Endothelial cell of umbilical vein (primary cell): ENCODE results near the gene CENPN. TPM values are rescaled to one million over a fixed set of nuclear protein-coding genes. Genes with fewer than 3 reads are reported as not detected.

Source experiments
- BruUV-seq: library from RNA; stranded (reverse); fragments of 400-500 nt; replicated peaks from 2 replicates; lab custom pipeline; 2021; lab: Mats Ljungman, UMichigan
- CTCF ChIA-PET: fragments of 300-600, 350-600 bp; sonication (Branson Sonifier 250); formaldehyde crosslinking; loops from one replicate; lab custom pipeline; 2021; ENCODE audit warnings: antibody characterized with exemption, inconsistent platforms; lab: Charles Lee
- POLR2A ChIA-PET: fragments of 300-600, 350-600 bp; sonication (Branson Sonifier 250); formaldehyde crosslinking; loops from one replicate; lab custom pipeline; 2021; ENCODE audit warnings: antibody characterized with exemption, inconsistent platforms; lab: Charles Lee
- DNase-seq: peaks from one replicate; pipeline ENCODE4 v3.0.0-alpha.2; 2011; ENCODE audit warnings: low read depth, low spot score
- FAIRE-seq: peaks from 2 replicates; lab custom pipeline; 2011; peaks lifted over from hg19 to GRCh38; lab: Jason Lieb, UNC
- H2AFZ ChIP-seq: 2 replicates; pipeline ENCODE4 v1.6.0; 2012; ENCODE audit warnings: low read depth, low read length, control low read depth, inconsistent platforms
- H3K27ac ChIP-seq: 2 replicates; pipeline ENCODE4 v1.5.1; 2011; ENCODE audit warnings: low read depth, mild to moderate bottlenecking, control low read depth, low read length, moderate library complexity; ENCODE audit not compliant: insufficient read depth
- H3K27me3 ChIP-seq, 2 experiments: 2 replicates each; pipeline versions ENCODE4 v1.6.0 to v1.6.1; 2011; ENCODE audit warnings: low read length in 2 of 2, mixed read lengths in 1 of 2; ENCODE audit not compliant: control insufficient read depth in 2 of 2, insufficient read depth in 2 of 2
- H3K36me3 ChIP-seq, 2 experiments: 2 replicates in 1 of 2; 3 replicates in 1 of 2; pipeline ENCODE4 v1.5.1; 2011; ENCODE audit warnings: low read length in 2 of 2, mild to moderate bottlenecking in 1 of 2, moderate library complexity in 1 of 2; ENCODE audit not compliant: control insufficient read depth in 2 of 2, insufficient read depth in 2 of 2; ENCODE audit errors: extremely low read depth in 1 of 2
- H3K4me1 ChIP-seq: 3 replicates; pipeline ENCODE4 v1.5.1; 2011; ENCODE audit warnings: mild to moderate bottlenecking, low read length; ENCODE audit not compliant: control insufficient read depth, insufficient read depth; ENCODE audit errors: extremely low read depth
- H3K4me2 ChIP-seq: 2 replicates; pipeline ENCODE4 v1.6.1; 2011; ENCODE audit warnings: low read length, control low read depth, mixed read lengths; ENCODE audit not compliant: insufficient read depth
- H3K4me3 ChIP-seq, 3 experiments: fragments of 200-600 bp in 1 of 3; sonication (generic), shearing (Covaris generic) in 1 of 3; replicated peaks in 1 of 3; 2 replicates each; pipeline ENCODE4 v1.5.1; 2011 to 2016; ENCODE audit warnings: control low read depth in 3 of 3, low read length in 3 of 3, mild to moderate bottlenecking in 2 of 3, inconsistent platforms in 1 of 3, low read depth in 1 of 3, moderate library complexity in 1 of 3; ENCODE audit not compliant: insufficient read depth in 1 of 3
- H3K79me2 ChIP-seq: 2 replicates; pipeline ENCODE4 v1.6.0; 2012; ENCODE audit warnings: low read length, inconsistent platforms; ENCODE audit not compliant: control insufficient read depth, insufficient read depth
- H3K9ac ChIP-seq: replicated peaks from 2 replicates; pipeline ENCODE3; 2011; ENCODE audit warnings: low read length, control low read depth; ENCODE audit not compliant: insufficient read depth; ENCODE audit errors: extremely low read depth
- H3K9me1 ChIP-seq: replicated peaks from 3 replicates; pipeline ENCODE4 v1.6.0; 2011; ENCODE audit warnings: mild to moderate bottlenecking, low read length; ENCODE audit not compliant: control insufficient read depth, insufficient read depth; ENCODE audit errors: extremely low read depth
- H3K9me3 ChIP-seq: replicated peaks from 2 replicates; pipeline ENCODE4 v1.5.1; 2012; ENCODE audit warnings: low read length, inconsistent platforms; ENCODE audit not compliant: control insufficient read depth, insufficient read depth
- H4K20me1 ChIP-seq: replicated peaks from 2 replicates; pipeline ENCODE3; 2011; ENCODE audit warnings: mild to moderate bottlenecking, low read length; ENCODE audit not compliant: control insufficient read depth, insufficient read depth; ENCODE audit errors: extremely low read depth
- EZH2 ChIP-seq: IDR thresholded peaks from 2 replicates; pipeline ENCODE4 v1.6.1; 2012; ENCODE audit warnings: borderline replicate concordance, low read depth, mild to moderate bottlenecking, moderate library complexity, low read length, inconsistent platforms; ENCODE audit not compliant: severe bottlenecking
- FOS ChIP-seq: IDR thresholded peaks from 2 replicates; pipeline ENCODE4 v1.6.1; 2011; ENCODE audit warnings: mild to moderate bottlenecking, low read length, moderate library complexity, borderline replicate concordance; ENCODE audit not compliant: insufficient read depth
- GATA2 ChIP-seq: IDR thresholded peaks from 2 replicates; pipeline ENCODE4 v1.7.0; 2011; ENCODE audit warnings: low read depth, mild to moderate bottlenecking, moderate library complexity, mixed read lengths, low read length; ENCODE audit not compliant: insufficient read length, insufficient read depth
- JUN ChIP-seq: IDR thresholded peaks from 2 replicates; pipeline ENCODE4 v1.6.1; 2011; ENCODE audit warnings: borderline replicate concordance, low read depth; ENCODE audit not compliant: insufficient read length, insufficient read depth
- MYC ChIP-seq: IDR thresholded peaks from one replicate; pipeline ENCODE4 v1.6.1; 2011; ENCODE audit warnings: mild to moderate bottlenecking, low read depth, low read length
- POLR2A ChIP-seq: IDR thresholded peaks from 2 replicates; pipeline ENCODE4 v1.6.1; 2012; ENCODE audit warnings: low read depth, mild to moderate bottlenecking, control low read depth, low read length
- POLR2AphosphoS5 ChIP-seq: IDR thresholded peaks from 2 replicates; pipeline ENCODE4 v1.6.1; 2012; ENCODE audit warnings: low read depth, mild to moderate bottlenecking, control low read depth, low read length, moderate library complexity; ENCODE audit not compliant: insufficient read depth
- dilution Hi-C: fragments of 300-500 bp; cut with MboI; formaldehyde crosslinking; loops from one replicate; pipeline ENCODE4 v1.15.0; 2019; ENCODE audit warnings: low sequenced_read_pairs; ENCODE audit not compliant: extremely low pct_ligation_motif_present
- intact Hi-C: fragments of 100-400 bp; cut with micrococcal nuclease; formaldehyde crosslinking; loops from one replicate; pipeline ENCODE4 v1.10.0; 2022
- polyA plus RNA-seq, 4 experiments: library from polyadenylated mRNA; depleted of rRNA in 3 of 4; stranded (reverse) in 3 of 4; unstranded in 1 of 4; fragments of >200 nt; gene quantifications; 2 replicates each; pipeline versions ENCODE4 v1.2.1 to v1.2.3, GENCODE V29; 2011 to 2012; ENCODE audit warnings: missing spikeins in 1 of 4
- total RNA-seq: library from RNA; stranded (reverse); gene quantifications from 2 replicates; pipeline ENCODE4 v1.2.3, GENCODE V29; 2021
- TF ChIP-seq, protein P1 (sequence below): IDR thresholded peaks from 2 replicates; pipeline ENCODE4 v1.6.1; 2011; ENCODE audit not compliant: insufficient read depth, insufficient read length
- TF ChIP-seq, protein P2 (sequence below), 2 donors: IDR thresholded peaks; 1 replicate in 1 of 2; 2 replicates in 1 of 2; pipeline ENCODE4 v1.5.1; 2011; ENCODE audit warnings: low read length in 2 of 2, mild to moderate bottlenecking in 2 of 2, moderate library complexity in 2 of 2, control low read depth in 1 of 2, inconsistent platforms in 1 of 2, low read depth in 1 of 2; ENCODE audit not compliant: insufficient read depth in 1 of 2; ENCODE audit errors: extremely low read depth in 1 of 2

CENPN gene
- total and polyA plus RNA-seq, 2 donors (not counting 3 experiments of a cell fraction or from before 2014, with no cell fraction given), result 17.6 to 52.4 TPM

DNA sequence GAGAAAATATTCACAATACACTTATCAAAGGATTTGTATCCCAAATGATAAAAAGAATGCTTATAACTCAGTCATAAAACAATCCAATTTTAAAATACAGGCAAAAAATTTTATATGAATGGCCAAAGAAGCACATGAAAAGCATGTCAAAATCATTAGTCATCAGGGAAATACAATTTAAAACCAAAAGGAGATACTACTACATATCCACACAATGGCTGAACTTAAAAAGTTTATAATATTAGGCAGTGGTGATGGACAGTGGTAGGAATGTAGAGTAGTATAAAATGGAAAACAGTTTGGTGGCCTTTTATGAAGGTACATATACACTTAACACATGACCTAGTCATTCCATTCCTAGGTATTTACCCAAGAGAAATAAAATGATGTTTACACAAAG, 12.6 kb upstream of the CENPN start:
- DNase-seq (no peak), FAIRE-seq (no peak)
- H3K9ac ChIP-seq, result no peak overlapping the region
- no peak overlapping the region for H2AFZ ChIP-seq
- BruUV-seq, result no TSS peak
- H4K20me1 ChIP-seq, result no peaks in the 10 kb centered on the region
- intact Hi-C loops, result no loop called here
- H3K27me3 ChIP-seq, result no peaks in the 10 kb centered on the region
- dilution Hi-C loops, result no loop called here
- ChIA-PET CTCF (interaction anchor here (1.1 to 3.3 kb wide), 6 partner anchors 9 to 45 kb away, joined by 3 to 38 read pairs (median 10); partner anchors contain the start of gene ATMIN), POLR2A (no interaction called here)
- TF ChIP-seq EZH2 (no peak), FOS (peak; percentile 21), POLR2AphosphoS5 (no peak)
- peak overlapping the region; percentile 23 for H3K27ac ChIP-seq
- peaks cover 89% of the 10 kb centered on the region for H3K79me2 ChIP-seq
- no peaks in the 10 kb centered on the region for H3K9me1 ChIP-seq
- no peak overlapping the region for H3K4me3 ChIP-seq
- H3K4me1 ChIP-seq, result peaks cover 31% of the 10 kb centered on the region
- H3K9me3 ChIP-seq, result no peaks in the 10 kb centered on the region
- peak overlapping the region; percentile 17 for H3K4me2 ChIP-seq
- H3K36me3 ChIP-seq, result no peaks in the 10 kb centered on the region

DNA sequence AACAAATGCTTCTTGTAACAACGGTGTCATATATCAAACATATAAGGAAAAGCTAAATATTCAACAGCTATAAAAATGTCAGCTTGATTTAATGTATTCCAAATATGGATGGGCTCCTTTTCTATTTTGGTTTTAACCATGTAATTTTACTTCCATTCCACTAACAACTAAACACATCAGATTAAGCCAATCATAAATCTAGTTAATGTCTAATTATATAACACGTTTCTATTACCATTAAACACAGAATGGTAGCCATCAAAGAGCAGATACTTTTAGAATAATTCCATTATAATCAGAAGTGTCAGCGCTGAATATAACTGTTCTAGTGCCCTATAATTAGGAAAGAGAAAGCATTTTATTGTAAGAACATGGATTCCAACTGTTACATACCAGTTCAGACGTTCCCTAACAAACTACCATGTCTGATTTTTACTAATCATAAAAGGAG, 10.3 kb upstream of the CENPN start:
- peak overlapping the region; percentile 76 for H3K4me2 ChIP-seq
- BruUV-seq, result no TSS peak
- H3K79me2 ChIP-seq, result peaks cover 94% of the 10 kb centered on the region
- H3K4me1 ChIP-seq, result peaks cover 31% of the 10 kb centered on the region
- H3K27ac ChIP-seq, result peak overlapping the region; percentile 51
- TF ChIP-seq GATA2, result no peak
- no peak for TF ChIP-seq MYC
- TF ChIP-seq, protein P1, sequence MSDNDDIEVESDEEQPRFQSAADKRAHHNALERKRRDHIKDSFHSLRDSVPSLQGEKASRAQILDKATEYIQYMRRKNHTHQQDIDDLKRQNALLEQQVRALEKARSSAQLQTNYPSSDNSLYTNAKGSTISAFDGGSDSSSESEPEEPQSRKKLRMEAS, result no peak
- no peak for TF ChIP-seq EZH2
- no peak for TF ChIP-seq JUN
- TF ChIP-seq, protein P2, sequence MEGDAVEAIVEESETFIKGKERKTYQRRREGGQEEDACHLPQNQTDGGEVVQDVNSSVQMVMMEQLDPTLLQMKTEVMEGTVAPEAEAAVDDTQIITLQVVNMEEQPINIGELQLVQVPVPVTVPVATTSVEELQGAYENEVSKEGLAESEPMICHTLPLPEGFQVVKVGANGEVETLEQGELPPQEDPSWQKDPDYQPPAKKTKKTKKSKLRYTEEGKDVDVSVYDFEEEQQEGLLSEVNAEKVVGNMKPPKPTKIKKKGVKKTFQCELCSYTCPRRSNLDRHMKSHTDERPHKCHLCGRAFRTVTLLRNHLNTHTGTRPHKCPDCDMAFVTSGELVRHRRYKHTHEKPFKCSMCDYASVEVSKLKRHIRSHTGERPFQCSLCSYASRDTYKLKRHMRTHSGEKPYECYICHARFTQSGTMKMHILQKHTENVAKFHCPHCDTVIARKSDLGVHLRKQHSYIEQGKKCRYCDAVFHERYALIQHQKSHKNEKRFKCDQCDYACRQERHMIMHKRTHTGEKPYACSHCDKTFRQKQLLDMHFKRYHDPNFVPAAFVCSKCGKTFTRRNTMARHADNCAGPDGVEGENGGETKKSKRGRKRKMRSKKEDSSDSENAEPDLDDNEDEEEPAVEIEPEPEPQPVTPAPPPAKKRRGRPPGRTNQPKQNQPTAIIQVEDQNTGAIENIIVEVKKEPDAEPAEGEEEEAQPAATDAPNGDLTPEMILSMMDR (IDR thresholded peaks at IDR 0.05; ENCODE audit: extremely low read depth in 1 of 2, insufficient read depth in 1 of 2, low read depth in 1 of 2, low read length in 2 of 2), result no peak
- no peak for TF ChIP-seq POLR2A
- no peak for TF ChIP-seq FOS
- TF ChIP-seq POLR2AphosphoS5, result no peak
- no peaks in the 10 kb centered on the region for H3K9me1 ChIP-seq
- FAIRE-seq (no peak), DNase-seq (peak; percentile 29)
- no peaks in the 10 kb centered on the region for H3K27me3 ChIP-seq
- intact Hi-C loops, result loop anchor here (1.0 kb wide), 1 partner anchor 11 kb away; the partner anchor contains the start of gene CENPN
- no peaks in the 10 kb centered on the region for H4K20me1 ChIP-seq
- no peaks in the 10 kb centered on the region for H3K9me3 ChIP-seq
- peak overlapping the region in 2 of 3 experiments; percentile 8 to 51 for H3K4me3 ChIP-seq
- dilution Hi-C loops, result no loop called here
- H3K9ac ChIP-seq, result peak overlapping the region; percentile 51
- POLR2A ChIA-PET, result interaction anchor here (2.1 kb wide), 1 partner anchor 10 kb away, joined by 7 read pairs; the partner anchor contains the start of genes CENPN and CMC2
- CTCF ChIA-PET, result interaction anchor here (0.6 to 2.0 kb wide), 8 partner anchors 9 to 48 kb away, joined by 3 to 13 read pairs (median 5); partner anchors contain the start of genes ATMIN, CENPN and CMC2
- H2AFZ ChIP-seq, result peak overlapping the region; percentile 34
- H3K36me3 ChIP-seq, result no peaks in the 10 kb centered on the region
